NB4 (cell line): ENCODE measurements around the gene MAP3K8.
A peak's percentile ranks its signal among the peaks of the same experiment; 100 is the strongest.

Experiments used
- DNase-seq: peaks from one replicate; pipeline ENCODE4 v3.0.0; 2010; ENCODE audit warnings: low read depth
- H3K4me3 ChIP-seq: one replicate; pipeline ENCODE4 v1.5.1; 2011; ENCODE audit warnings: mild to moderate bottlenecking, low read depth, low read length, moderate library complexity
- CTCF ChIP-seq: IDR thresholded peaks from one replicate; pipeline ENCODE4 v1.5.1; 2012; ENCODE audit warnings: low read depth, low read length
- MAX ChIP-seq: IDR thresholded peaks from 2 replicates; pipeline ENCODE4 v1.6.1; 2011; ENCODE audit warnings: low read depth, low read length
- MYC ChIP-seq: IDR thresholded peaks from 2 replicates; pipeline ENCODE4 v1.6.1; 2011; ENCODE audit warnings: low read depth, low read length
- POLR2A ChIP-seq: IDR thresholded peaks from 2 replicates; pipeline ENCODE4 v1.6.1; 2011; ENCODE audit warnings: mild to moderate bottlenecking; ENCODE audit not compliant: insufficient read length; ENCODE audit errors: extremely low read depth

Gene MAP3K8

GRCh38 chr10:30499816-30500215 lies 65.8 kb downstream of the MAP3K8 start:
- no peak overlapping the region for H3K4me3 ChIP-seq
- no peak for DNase-seq
- TF ChIP-seq CTCF (no peak), MAX (no peak), MYC (no peak), POLR2A (no peak)

GRCh38 chr10:30500534-30500933 lies 66.5 kb downstream of the MAP3K8 start:
- DNase-seq, result no peak
- H3K4me3 ChIP-seq, result no peak overlapping the region
- TF ChIP-seq POLR2A (no peak), MAX (no peak), MYC (no peak), CTCF (no peak)

DNA sequence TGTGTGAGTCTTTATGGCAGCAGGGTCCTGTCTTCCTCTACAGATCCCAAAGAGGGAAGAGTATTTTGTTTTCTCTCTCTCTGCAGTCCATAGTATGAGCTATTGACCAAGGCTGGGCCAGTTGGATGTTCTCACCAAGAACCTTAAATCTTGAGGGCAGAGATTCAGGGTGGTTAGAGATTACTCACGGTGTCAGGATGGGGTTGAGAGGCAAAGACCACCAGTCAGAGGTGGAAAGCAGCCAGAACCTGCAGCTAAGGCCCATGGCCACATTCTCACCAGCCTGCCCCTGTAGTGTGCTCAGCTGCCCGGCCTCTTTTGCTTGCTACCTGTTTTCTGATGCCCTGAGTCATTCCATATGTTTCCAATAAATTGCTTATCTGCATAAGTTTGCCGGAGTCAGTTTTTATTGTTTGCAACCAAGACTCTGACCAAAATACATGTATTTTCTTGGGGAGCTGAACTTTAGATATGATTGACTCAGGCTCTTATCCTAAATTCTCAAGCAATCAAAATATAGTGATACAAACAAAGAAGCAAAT lies 67.0 kb downstream of the MAP3K8 start:
- TF ChIP-seq MYC (no peak), MAX (no peak), POLR2A (no peak), CTCF (no peak)
- H3K4me3 ChIP-seq, result no peak overlapping the region
- DNase-seq, result no peak

DNA sequence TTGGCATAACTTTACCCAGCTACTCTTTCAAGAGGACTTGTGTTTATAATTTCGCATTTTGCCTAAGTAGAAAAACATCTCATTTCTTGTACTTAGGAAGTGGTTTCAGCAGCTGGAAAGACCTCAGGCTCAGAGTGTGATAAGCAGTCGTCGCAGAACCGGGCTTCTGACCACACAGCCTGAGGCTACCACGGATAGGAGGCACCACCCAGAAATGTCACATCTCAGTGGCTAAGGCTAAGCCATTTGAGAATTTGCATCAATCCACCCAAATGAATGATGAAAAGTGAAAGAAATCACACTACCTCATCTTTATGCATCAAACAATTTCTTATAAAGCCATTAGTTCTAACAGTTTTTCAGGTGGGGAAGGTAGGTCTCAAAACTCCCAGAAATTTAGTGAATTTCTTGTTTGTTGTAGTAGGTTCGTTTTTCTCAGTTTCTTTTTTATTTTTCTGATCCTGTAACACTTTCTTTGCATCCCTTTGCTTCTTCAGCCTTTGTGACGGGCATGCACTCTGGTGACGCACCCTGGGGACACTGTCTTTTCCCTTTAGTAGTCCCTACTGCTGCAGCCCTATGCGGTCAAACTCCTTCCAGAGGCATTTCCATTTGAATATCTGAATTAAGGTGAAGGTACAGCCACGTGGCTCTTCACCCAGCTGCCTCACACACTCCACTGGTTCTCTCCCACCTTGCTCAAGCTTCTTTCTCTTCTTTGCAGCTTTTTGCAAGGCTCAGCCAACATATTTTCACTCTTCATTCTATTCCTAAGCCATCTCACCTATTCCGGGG lies 68.5 kb downstream of the MAP3K8 start:
- no peak overlapping the region for H3K4me3 ChIP-seq
- TF ChIP-seq MAX, result no peak
- TF ChIP-seq POLR2A, result no peak
- no peak for TF ChIP-seq MYC
- TF ChIP-seq CTCF, result no peak
- peak; percentile 75 for DNase-seq

DNA sequence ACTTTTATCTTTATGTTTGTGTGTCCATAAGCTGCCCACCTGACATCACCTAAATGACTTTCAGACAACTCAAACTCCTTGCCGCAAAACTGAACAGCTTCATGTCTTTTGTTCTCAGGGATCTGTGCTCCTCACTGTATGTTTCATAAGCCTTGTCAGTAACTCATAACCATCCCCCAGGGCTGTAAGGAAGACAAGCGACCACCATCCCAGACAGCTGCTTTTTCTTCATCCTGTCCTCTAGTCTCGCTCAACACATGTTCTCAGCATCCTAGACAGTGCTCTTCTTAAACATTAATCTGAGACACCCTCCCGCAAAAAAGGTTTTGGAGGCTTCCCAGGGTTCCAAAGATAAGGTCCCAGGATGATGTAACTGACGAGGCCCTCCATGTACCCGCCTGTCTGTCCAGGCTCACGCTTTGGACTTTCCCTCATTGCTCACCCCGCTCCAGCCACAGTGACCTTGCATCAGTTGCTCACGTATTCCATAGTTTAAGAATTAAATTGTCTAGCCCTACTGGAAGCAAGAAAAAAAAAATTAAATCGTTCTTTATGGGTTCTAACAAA lies 69.8 kb downstream of the MAP3K8 start:
- no peak overlapping the region for H3K4me3 ChIP-seq
- no peak for TF ChIP-seq CTCF
- TF ChIP-seq POLR2A, result no peak
- TF ChIP-seq MYC, result no peak
- no peak for TF ChIP-seq MAX
- no peak for DNase-seq
